ENCODE data around the gene IGF2BP2. TPM values are rescaled to one million over a fixed set of nuclear protein-coding genes. Genes with fewer than 3 reads are reported as not detected.

IGF2BP2 gene
- total RNA-seq, 1 donor from 2014 or later, result 57.6 TPM

GRCh38 chr3:185728630-185729336, 96.1 kb downstream of the IGF2BP2 start:
- no peak overlapping the region for H3K4me3 ChIP-seq (ENCODE audit: low read depth, low read length)
- no peak for DNase-seq (ENCODE audit: low read depth)
- no peak for TF ChIP-seq CTCF (conservative IDR thresholded peaks at IDR 0.05; ENCODE audit: low read depth, low read length)

GRCh38 chr3:185727873-185728272, 97.0 kb downstream of the IGF2BP2 start:
- no peak overlapping the region for H3K4me3 ChIP-seq (ENCODE audit: low read depth, low read length)
- no peak for DNase-seq (ENCODE audit: low read depth)
- TF ChIP-seq CTCF (conservative IDR thresholded peaks at IDR 0.05; ENCODE audit: low read depth, low read length), result no peak

- TF ChIP-seq CTCF (conservative IDR thresholded peaks at IDR 0.05; ENCODE audit: low read depth, low read length), result no peak
- no peak overlapping the region for H3K4me3 ChIP-seq (ENCODE audit: low read depth, low read length)
- DNase-seq (ENCODE audit: low read depth), result no peak
Observed at GRCh38 chr3:185726254-185726967, 98.4 kb downstream of the IGF2BP2 start.

- DNase-seq (ENCODE audit: low read depth), result no peak
- TF ChIP-seq CTCF (conservative IDR thresholded peaks at IDR 0.05; ENCODE audit: low read depth, low read length), result no peak
- no peak overlapping the region for H3K4me3 ChIP-seq (ENCODE audit: low read depth, low read length)
Observed at GRCh38 chr3:185724761-185725160, 100.1 kb downstream of the IGF2BP2 start.

GRCh38 chr3:185724251-185724650, 100.6 kb downstream of the IGF2BP2 start:
- H3K4me3 ChIP-seq (ENCODE audit: low read depth, low read length), result no peak overlapping the region
- no peak for DNase-seq (ENCODE audit: low read depth)
- no peak for TF ChIP-seq CTCF (conservative IDR thresholded peaks at IDR 0.05; ENCODE audit: low read depth, low read length)

GRCh38 chr3:185722881-185723280, 102.0 kb downstream of the IGF2BP2 start:
- H3K4me3 ChIP-seq (ENCODE audit: low read depth, low read length), result no peak overlapping the region
- no peak for DNase-seq (ENCODE audit: low read depth)
- TF ChIP-seq CTCF (conservative IDR thresholded peaks at IDR 0.05; ENCODE audit: low read depth, low read length), result no peak
